Measurements from ENCODE around the gene CDH2. TPM values are rescaled to one million over a fixed set of nuclear protein-coding genes. Genes with fewer than 3 reads are reported as not detected.

The CDH2 gene
- total and polyA plus RNA-seq, 9 donors = 3.3 to 10.0 (median 6.1) TPM

GRCh38 chr18:27901424-27902226 lies 275.3 kb downstream of the CDH2 start:
- 83% methylated on average over 2 of the region's 4 CpGs for WGBS (ENCODE audit: insufficient coverage)
- Histone ChIP-seq H3K27ac (ENCODE audit: low read length) (no peak overlapping the region), H3K36me3 (ENCODE audit: control insufficient read depth, insufficient read depth, low read length) (no peaks in the 10 kb centered on the region), H3K27me3 (ENCODE audit: control insufficient read depth, insufficient read depth, low read length) (no peaks in the 10 kb centered on the region), H3K4me3 (ENCODE audit: low read length) (no peak overlapping the region), H3K4me1 (ENCODE audit: control insufficient read depth, insufficient read depth, low read length) (no peaks in the 10 kb centered on the region), H3K9me3 (replicated peaks; ENCODE audit: control insufficient read depth, low read depth, low read length) (no peaks in the 10 kb centered on the region)
- no peak for DNase-seq
